Testis (tissue), 2 donors: ENCODE results near the gene LYPD4.

Experiments
- POLR2A ChIP-seq: fragments of 450-650 bp; IDR thresholded peaks from one replicate; pipeline ENCODE4 v1.6.1; 2017; ENCODE audit warnings: antibody characterized with exemption, mild to moderate bottlenecking, moderate library complexity
- TF ChIP-seq, protein P1 (sequence below), 3 experiments: fragments of 450-650 bp in 2 of 3; fragments of 200-600 bp in 1 of 3; sonication (generic) in 1 of 3; IDR thresholded peaks; one replicate each; pipeline ENCODE4 v1.5.1; 2016 to 2019; ENCODE audit warnings: antibody characterized with exemption in 3 of 3, mild to moderate bottlenecking in 2 of 3, moderate library complexity in 1 of 3

DNA sequence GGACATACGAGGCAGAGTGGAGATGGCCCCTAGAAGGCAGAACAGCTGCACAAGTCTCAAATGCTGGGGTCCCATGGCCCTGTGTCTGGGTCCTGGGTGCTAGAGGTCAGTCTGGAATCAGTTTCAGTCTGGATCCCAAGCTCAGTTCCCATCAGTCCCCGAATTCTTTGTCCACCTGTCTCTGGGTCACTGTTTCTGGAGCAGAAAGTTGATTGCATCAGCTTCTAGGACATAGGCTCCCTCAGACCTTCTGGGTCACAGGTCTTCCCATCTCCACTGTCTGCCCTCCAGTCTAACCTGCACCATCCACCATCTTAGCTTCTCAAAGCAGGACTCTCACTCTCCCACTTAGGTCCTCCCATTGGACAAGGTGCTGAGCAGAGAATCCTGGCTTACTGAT is 5.3 kb downstream of the LYPD4 start:
- TF ChIP-seq, protein P1, sequence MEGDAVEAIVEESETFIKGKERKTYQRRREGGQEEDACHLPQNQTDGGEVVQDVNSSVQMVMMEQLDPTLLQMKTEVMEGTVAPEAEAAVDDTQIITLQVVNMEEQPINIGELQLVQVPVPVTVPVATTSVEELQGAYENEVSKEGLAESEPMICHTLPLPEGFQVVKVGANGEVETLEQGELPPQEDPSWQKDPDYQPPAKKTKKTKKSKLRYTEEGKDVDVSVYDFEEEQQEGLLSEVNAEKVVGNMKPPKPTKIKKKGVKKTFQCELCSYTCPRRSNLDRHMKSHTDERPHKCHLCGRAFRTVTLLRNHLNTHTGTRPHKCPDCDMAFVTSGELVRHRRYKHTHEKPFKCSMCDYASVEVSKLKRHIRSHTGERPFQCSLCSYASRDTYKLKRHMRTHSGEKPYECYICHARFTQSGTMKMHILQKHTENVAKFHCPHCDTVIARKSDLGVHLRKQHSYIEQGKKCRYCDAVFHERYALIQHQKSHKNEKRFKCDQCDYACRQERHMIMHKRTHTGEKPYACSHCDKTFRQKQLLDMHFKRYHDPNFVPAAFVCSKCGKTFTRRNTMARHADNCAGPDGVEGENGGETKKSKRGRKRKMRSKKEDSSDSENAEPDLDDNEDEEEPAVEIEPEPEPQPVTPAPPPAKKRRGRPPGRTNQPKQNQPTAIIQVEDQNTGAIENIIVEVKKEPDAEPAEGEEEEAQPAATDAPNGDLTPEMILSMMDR (IDR thresholded peaks at IDR 0.05) = no peak
- TF ChIP-seq POLR2A = no peak
